IMR-90 (cell line): Measurements from ENCODE around the gene KIF3B. TPM values are rescaled to one million over a fixed set of nuclear protein-coding genes. Genes with fewer than 3 reads are reported as not detected.

ENCODE experiments used
- ATAC-seq: fragments of 200-7000 bp; cut with Tn5 transposase; 2 replicates; pipeline ENCODE4 v1.9.1; 2020; ENCODE audit warnings: low read depth, mild to moderate bottlenecking, moderate library complexity
- BruUV-seq: library from RNA; stranded (reverse); fragments of 400-500 nt; replicated peaks from 2 replicates; lab custom pipeline; 2021; lab: Mats Ljungman, UMichigan
- CTCF ChIA-PET: fragments of 300-600 bp; formaldehyde crosslinking; extraction: SDS; loops from one replicate; lab custom pipeline; 2021; ENCODE audit warnings: antibody characterized with exemption; lab: Yijun Ruan, JAX
- POLR2A ChIA-PET: fragments of 300-600 bp; sonication (Branson Sonifier 250); formaldehyde crosslinking; loops from one replicate; lab custom pipeline; 2022; ENCODE audit warnings: antibody characterized with exemption; ENCODE audit not compliant: unreplicated experiment; lab: Charles Lee
- DNase-seq: peaks from one replicate; pipeline ENCODE4 v3.0.0; 2013
- H2AFZ ChIP-seq: replicated peaks from 2 replicates; pipeline ENCODE3; 2013; ENCODE audit warnings: low read length, mild to moderate bottlenecking; ENCODE audit not compliant: poor library complexity
- H2AK5ac ChIP-seq: 2 replicates; pipeline ENCODE4 v1.6.1; 2013; ENCODE audit warnings: low read depth, low read length, inconsistent platforms
- H2AK9ac ChIP-seq: replicated peaks from 2 replicates; pipeline ENCODE3; 2013; ENCODE audit warnings: mild to moderate bottlenecking, low read depth, low read length, moderate library complexity; ENCODE audit not compliant: poor library complexity
- H2BK120ac ChIP-seq: 2 replicates; pipeline ENCODE4 v1.6.1; 2013; ENCODE audit warnings: low read depth, low read length, inconsistent platforms
- H2BK15ac ChIP-seq: 3 replicates; pipeline ENCODE4 v1.6.1; 2013; ENCODE audit warnings: low read depth, low read length, inconsistent platforms
- H2BK20ac ChIP-seq: 2 replicates; pipeline ENCODE4 v1.6.1; 2013; ENCODE audit warnings: low read depth, mild to moderate bottlenecking, inconsistent platforms, low read length, moderate library complexity
- H2BK5ac ChIP-seq: 2 replicates; pipeline ENCODE4 v1.6.1; 2013; ENCODE audit warnings: mild to moderate bottlenecking, low read depth, low read length, inconsistent platforms; ENCODE audit not compliant: poor library complexity, severe bottlenecking
- H3K14ac ChIP-seq: replicated peaks from 2 replicates; pipeline ENCODE4 v1.6.1; 2013; ENCODE audit warnings: low read depth, low read length, inconsistent platforms
- H3K18ac ChIP-seq: 2 replicates; pipeline ENCODE4 v1.6.1; 2013; ENCODE audit warnings: low read depth, low read length, control low read depth
- H3K23ac ChIP-seq: 2 replicates; pipeline ENCODE4 v1.6.1; 2013; ENCODE audit warnings: low read depth, low read length, inconsistent platforms
- H3K27ac ChIP-seq: 2 replicates; pipeline ENCODE4 v1.5.1; 2013; ENCODE audit warnings: mild to moderate bottlenecking, control low read depth, low read length; ENCODE audit not compliant: insufficient read depth
- H3K27me3 ChIP-seq: 2 replicates; pipeline ENCODE4 v1.6.1; 2013; ENCODE audit warnings: low read length; ENCODE audit not compliant: control insufficient read depth, insufficient read depth
- H3K36me3 ChIP-seq: 2 replicates; pipeline ENCODE4 v1.6.1; 2013; ENCODE audit warnings: low read length, mixed read lengths; ENCODE audit not compliant: control insufficient read depth, insufficient read depth
- H3K4ac ChIP-seq: 2 replicates; pipeline ENCODE4 v1.6.1; 2013; ENCODE audit warnings: low read depth, low read length, inconsistent platforms
- H3K4me1 ChIP-seq: 2 replicates; pipeline ENCODE4 v1.6.1; 2013; ENCODE audit warnings: low read length, mixed read lengths; ENCODE audit not compliant: control insufficient read depth, insufficient read depth
- H3K4me2 ChIP-seq: 2 replicates; pipeline ENCODE4 v1.6.1; 2013; ENCODE audit warnings: low read depth, mild to moderate bottlenecking, control low read depth, low read length, moderate library complexity
- H3K4me3 ChIP-seq: 2 replicates; pipeline ENCODE4 v1.5.1; 2013; ENCODE audit warnings: low read depth, mild to moderate bottlenecking, control low read depth, low read length, moderate library complexity; ENCODE audit not compliant: insufficient read depth
- H3K56ac ChIP-seq: 2 replicates; pipeline ENCODE4 v1.6.1; 2013; ENCODE audit warnings: low read length, inconsistent platforms; ENCODE audit not compliant: insufficient read depth; ENCODE audit errors: extremely low read depth
- H3K79me1 ChIP-seq, 2 experiments: 2 replicates each; pipeline ENCODE4 v1.6.1; 2013; ENCODE audit warnings: low read length in 2 of 2, inconsistent platforms in 1 of 2, low read depth in 1 of 2
- H3K9ac ChIP-seq: 2 replicates; pipeline ENCODE4 v1.6.1; 2013; ENCODE audit warnings: low read depth, low read length, control low read depth
- H3K9me1 ChIP-seq: 2 replicates; pipeline ENCODE4 v1.6.1; 2013; ENCODE audit warnings: low read length, inconsistent platforms; ENCODE audit not compliant: insufficient read depth
- H3K9me3 ChIP-seq: 2 replicates; pipeline ENCODE4 v1.6.1; 2013; ENCODE audit warnings: low read length; ENCODE audit not compliant: control insufficient read depth, insufficient read depth
- H4K20me1 ChIP-seq: 2 replicates; pipeline ENCODE4 v1.6.1; 2013; ENCODE audit warnings: low read length, inconsistent platforms; ENCODE audit not compliant: insufficient read depth
- H4K5ac ChIP-seq: 2 replicates; pipeline ENCODE4 v1.6.1; 2013; ENCODE audit warnings: mild to moderate bottlenecking, low read depth, low read length, control low read depth
- H4K8ac ChIP-seq, 2 experiments: 2 replicates each; pipeline ENCODE4 v1.6.1; 2013; ENCODE audit warnings: low read depth in 2 of 2, low read length in 2 of 2, control low read depth in 1 of 2, inconsistent platforms in 1 of 2
- H4K91ac ChIP-seq: 2 replicates; pipeline ENCODE4 v1.6.1; 2013; ENCODE audit warnings: low read depth, low read length, inconsistent platforms; ENCODE audit not compliant: insufficient read depth
- BHLHE40 ChIP-seq: fragments of 150-350 bp; IDR thresholded peaks from 2 replicates; pipeline ENCODE4 v1.6.1; 2016; ENCODE audit warnings: mild to moderate bottlenecking, low read depth, low read length
- CEBPB ChIP-seq: IDR thresholded peaks from 2 replicates; pipeline ENCODE4 v1.6.1; 2012; ENCODE audit warnings: low read depth, low read length, improper control_type of control experiment
- CHD1 ChIP-seq: IDR thresholded peaks from 2 replicates; pipeline ENCODE4 v1.6.1; 2012; ENCODE audit warnings: low read depth, low read length, improper control_type of control experiment
- CTCF ChIP-seq: conservative IDR thresholded peaks from 2 replicates; pipeline ENCODE4 v1.5.1; 2012; ENCODE audit warnings: mild to moderate bottlenecking, low read depth, low read length, improper control_type of control experiment
- ELK1 ChIP-seq: fragments of 150-350 bp; IDR thresholded peaks from 2 replicates; pipeline ENCODE4 v1.6.1; 2016; ENCODE audit warnings: low read depth, mild to moderate bottlenecking, low read length, moderate library complexity, borderline replicate concordance
- FOS ChIP-seq: fragments of 150-350 bp; IDR thresholded peaks from 2 replicates; pipeline ENCODE4 v1.6.1; 2016; ENCODE audit warnings: low read depth, low read length
- POLR2A ChIP-seq: IDR thresholded peaks from 2 replicates; pipeline ENCODE4 v1.6.1; 2012; ENCODE audit warnings: mild to moderate bottlenecking, low read depth, low read length
- RAD21 ChIP-seq: IDR thresholded peaks from 2 replicates; pipeline ENCODE4 v1.6.1; 2012; ENCODE audit warnings: low read length, improper control_type of control experiment
- RCOR1 ChIP-seq: IDR thresholded peaks from 2 replicates; pipeline ENCODE4 v1.6.1; 2012; ENCODE audit warnings: mild to moderate bottlenecking, low read length, improper control_type of control experiment; ENCODE audit not compliant: insufficient replicate concordance
- RFX5 ChIP-seq: IDR thresholded peaks from 2 replicates; pipeline ENCODE4 v1.8.0; 2012; ENCODE audit warnings: low read depth, mild to moderate bottlenecking, low read length, moderate library complexity
- SMC3 ChIP-seq: fragments of 150-350 bp; IDR thresholded peaks from 2 replicates; pipeline ENCODE4 v1.6.1; 2016; ENCODE audit warnings: low read depth, mild to moderate bottlenecking, antibody characterized with exemption, low read length, moderate library complexity
- USF2 ChIP-seq: fragments of 150-350 bp; IDR thresholded peaks from 2 replicates; pipeline ENCODE4 v1.6.1; 2017; ENCODE audit warnings: mild to moderate bottlenecking, antibody characterized with exemption, low read length, low read depth
- WGBS, 2 experiments: methylation state at CpG; one replicate each; pipeline versions ENCODE4 v1.1.5 to v1.1.7; 2013; ENCODE audit warnings: missing lambda C conversion rate in 2 of 2; ENCODE audit not compliant: insufficient read length in 1 of 2; ENCODE audit errors: extremely low coverage in 2 of 2; 5-methylcytosine and 5-hydroxymethylcytosine counted together
- dilution Hi-C: fragments of 300-500 bp; cut with HindIII; formaldehyde crosslinking; loops from one replicate; pipeline ENCODE4 v1.14.3; 2018; ENCODE audit warnings: low sequenced_read_pairs; ENCODE audit not compliant: unreplicated experiment
- in situ Hi-C: fragments of 300-500 bp; cut with MboI; formaldehyde crosslinking; loops from 3 replicates; pipeline ENCODE4 v1.14.3; 2019; ENCODE audit warnings: low sequenced_read_pairs, inconsistent platforms, mixed read lengths
- intact Hi-C: fragments of 100-400 bp; cut with micrococcal nuclease; formaldehyde crosslinking; loops from 2 replicates; pipeline ENCODE4 v1.10.0; 2022
- polyA plus RNA-seq, 3 experiments: library from polyadenylated mRNA; depleted of rRNA; stranded (reverse); fragments of >200 nt; gene quantifications; 2 replicates each; pipeline ENCODE4 v1.2.3, GENCODE V29; 2012; ENCODE audit warnings: low replicate concordance in 1 of 3
- total RNA-seq: library from RNA; depleted of rRNA; stranded (reverse); fragments of >200 nt; gene quantifications from 2 replicates; pipeline ENCODE4 v1.2.3, GENCODE V29; 2012

Gene KIF3B
- total and polyA plus RNA-seq, 2 of the 4 experiments (the other 2 are of a cell fraction) = 17.1 to 28.1 TPM

DNA sequence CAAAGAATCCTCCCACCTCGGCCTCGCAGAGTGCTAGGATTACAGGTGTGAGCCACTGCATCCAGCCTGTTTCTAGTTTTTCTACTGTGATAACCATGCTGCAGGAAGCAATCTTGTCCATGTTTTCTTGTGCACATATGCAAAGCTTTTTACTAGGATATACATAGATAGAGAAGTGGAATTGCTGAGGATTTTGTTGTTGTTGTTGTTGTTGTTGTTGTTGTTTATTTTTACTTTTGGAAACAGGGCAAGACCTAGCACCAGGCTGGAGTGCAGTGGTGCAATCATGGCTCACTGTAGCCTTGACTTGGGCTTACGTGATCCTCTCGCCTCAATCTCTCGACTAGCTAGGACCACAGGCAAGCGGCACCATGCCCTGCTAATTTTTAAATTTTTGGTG is 23.2 kb downstream of the KIF3B start:
- intact Hi-C loops = no loop called here
- no peak overlapping the region for H2AK9ac ChIP-seq
- H3K79me1 ChIP-seq = peaks cover 26 to 53% of the 10 kb centered on the region in 2 experiments
- no peak overlapping the region for H2BK120ac ChIP-seq
- dilution Hi-C loops = no loop called here
- CTCF ChIA-PET = interaction anchor here (0.5 kb wide), 1 partner anchor 46 kb away, joined by 3 read pairs; no protein-coding TSS in a partner anchor
- no peak overlapping the region for H4K91ac ChIP-seq
- WGBS, 2 experiments = 100% methylated on average over 3 of the region's 6 CpGs; no CpG with 5 or more reads in 1 of the 2 experiments
- ATAC-seq = no peak
- no peak overlapping the region for H3K14ac ChIP-seq
- peaks cover 4% of the 10 kb centered on the region; the same call in 1 of the 2 replicates for H3K4me1 ChIP-seq
- no peak overlapping the region for H3K23ac ChIP-seq
- 0 out of 2 replicates have a peak, but pooled peaks cover 17% of the 10 kb centered on the region for H3K9me1 ChIP-seq
- no peak for DNase-seq
- H2BK15ac ChIP-seq = no peak overlapping the region
- no peak overlapping the region for H2BK5ac ChIP-seq
- H3K9me3 ChIP-seq = no peaks in the 10 kb centered on the region
- POLR2A ChIA-PET = no interaction called here
- no peak overlapping the region for H2AFZ ChIP-seq
- H4K20me1 ChIP-seq = peaks cover 26% of the 10 kb centered on the region; the same call in 1 of the 2 replicates
- H3K36me3 ChIP-seq = no peaks in the 10 kb centered on the region
- H3K27me3 ChIP-seq = no peaks in the 10 kb centered on the region
- no peak overlapping the region for H2BK20ac ChIP-seq
- BruUV-seq = no TSS peak
- no peak overlapping the region for H3K9ac ChIP-seq
- H3K4ac ChIP-seq = no peak overlapping the region
- no peak overlapping the region for H3K18ac ChIP-seq
- H2AK5ac ChIP-seq = no peak overlapping the region
- in situ Hi-C loops = no loop called here
- no peak overlapping the region for H4K5ac ChIP-seq
- no peak overlapping the region for H3K56ac ChIP-seq
- no peak overlapping the region for H3K27ac ChIP-seq
- H4K8ac ChIP-seq = no peak overlapping the region
- no peak overlapping the region for H3K4me3 ChIP-seq
- no peak overlapping the region for H3K4me2 ChIP-seq
- no peak for TF ChIP-seq SMC3
- no peak for TF ChIP-seq RAD21
- no peak for TF ChIP-seq CEBPB
- TF ChIP-seq CHD1 = no peak
- TF ChIP-seq POLR2A = no peak
- TF ChIP-seq RCOR1 = no peak
- TF ChIP-seq USF2 = no peak
- no peak for TF ChIP-seq RFX5
- no peak for TF ChIP-seq FOS
- TF ChIP-seq ELK1 = no peak
- TF ChIP-seq CTCF = no peak
- no peak for TF ChIP-seq BHLHE40
